Effector memory CD8-positive, alpha-beta T cell (primary cell): Measurements from ENCODE around the gene ACTN4.
A peak's percentile ranks its signal among the peaks of the same experiment; 100 is the strongest.

Source experiments
- ATAC-seq: fragments of 150-1000 bp; cut with Tn5 transposase; replicated peaks from 2 replicates; pipeline ENCODE4 v1.10.0; 2021; ENCODE audit warnings: mild to moderate bottlenecking, moderate library complexity
- DNase-seq, 3 experiments: peaks; one replicate each; pipeline ENCODE4 v3.0.0; 2021
- H3K27ac Mint-ChIP-seq, 2 donors: one replicate each; pipeline ENCODE4 v1.8.0; 2022; ENCODE audit warnings: mild to moderate bottlenecking in 2 of 2, mixed read lengths in 2 of 2, moderate library complexity in 2 of 2
- H3K27me3 Mint-ChIP-seq, 2 donors: one replicate each; pipeline ENCODE4 v1.8.0; 2022; ENCODE audit warnings: mixed read lengths in 2 of 2
- H3K36me3 Mint-ChIP-seq: one replicate; pipeline ENCODE4 v1.8.0; 2022; ENCODE audit warnings: mild to moderate bottlenecking, moderate library complexity, mixed read lengths; ENCODE audit not compliant: insufficient read depth
- H3K4me1 Mint-ChIP-seq, 2 donors: one replicate each; pipeline ENCODE4 v1.8.0; 2022; ENCODE audit warnings: low read depth in 2 of 2, mixed read lengths in 2 of 2
- H3K4me3 Mint-ChIP-seq, 2 donors: one replicate each; pipeline ENCODE4 v1.8.0; 2022; ENCODE audit warnings: mild to moderate bottlenecking in 2 of 2, mixed read lengths in 2 of 2, moderate library complexity in 2 of 2
- H3K9me3 Mint-ChIP-seq, 2 donors: one replicate each; pipeline ENCODE4 v1.8.0; 2022; ENCODE audit warnings: mixed read lengths in 2 of 2

Gene ACTN4

DNA sequence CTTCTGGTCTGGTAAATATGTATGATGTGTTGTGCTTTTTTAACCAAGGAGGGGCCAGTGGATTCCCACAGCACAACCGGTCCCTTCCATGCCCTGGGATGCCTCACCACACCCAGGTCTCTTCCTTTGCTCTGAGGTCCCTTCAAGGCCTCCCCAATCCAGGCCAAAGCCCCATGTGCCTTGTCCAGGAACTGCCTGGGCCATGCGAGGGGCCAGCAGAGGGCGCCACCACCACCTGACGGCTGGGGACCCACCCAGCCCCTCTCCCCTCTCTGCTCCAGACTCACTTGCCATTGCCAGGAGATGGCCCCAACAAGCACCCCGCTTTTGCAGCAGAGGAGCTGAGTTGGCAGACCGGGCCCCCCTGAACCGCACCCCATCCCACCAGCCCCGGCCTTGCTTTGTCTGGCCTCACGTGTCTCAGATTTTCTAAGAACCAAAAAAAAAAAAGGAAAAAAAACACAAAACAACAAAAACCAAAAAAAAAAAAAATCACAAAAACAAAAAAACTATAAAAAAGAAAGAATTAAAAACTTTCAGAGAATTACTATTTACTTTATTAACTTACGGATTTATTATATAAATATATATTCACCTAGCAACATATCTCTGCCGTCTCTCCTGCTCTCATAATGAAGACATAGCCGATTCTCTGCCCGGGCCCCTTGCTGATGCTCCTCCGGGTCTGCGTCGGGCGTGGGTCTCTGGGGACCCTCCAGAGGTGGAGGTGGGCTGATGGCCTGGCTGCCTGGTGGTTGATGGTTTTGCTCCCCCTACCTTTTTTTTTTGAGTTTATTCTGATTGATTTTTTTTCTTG lies 82.4 kb downstream of the ACTN4 start:
- Mint-ChIP-seq H3K4me3 (peak overlapping the region in 1 of 2 donors; percentile 38), H3K36me3 (peaks cover 63% of the 10 kb centered on the region)

GRCh38 chr19:38730470-38730730 lies 83.0 kb downstream of the ACTN4 start:
- peaks cover 63% of the 10 kb centered on the region for H3K36me3 Mint-ChIP-seq
- no peak overlapping the region for H3K4me3 Mint-ChIP-seq
- H3K27me3 Mint-ChIP-seq = no peaks in the 10 kb centered on the region
- peak overlapping the region in 1 of 2 donors; percentile 88 for H3K27ac Mint-ChIP-seq
- H3K4me1 Mint-ChIP-seq = peaks cover 55% of the 10 kb centered on the region in 2 donors
- DNase-seq (no peak), ATAC-seq (no peak)
- H3K9me3 Mint-ChIP-seq = no peaks in the 10 kb centered on the region

More for the DNA sequence above, 82.4 kb downstream of the ACTN4 start:
- H3K27me3 Mint-ChIP-seq = no peaks in the 10 kb centered on the region
- no peaks in the 10 kb centered on the region for H3K9me3 Mint-ChIP-seq
- ATAC-seq (peak; percentile 36), DNase-seq (peak; percentile 66 to 75 (median 68))
- peak overlapping the region in 1 of 2 donors; percentile 88 for H3K27ac Mint-ChIP-seq
- peaks cover 52% of the 10 kb centered on the region in 2 donors for H3K4me1 Mint-ChIP-seq

DNA sequence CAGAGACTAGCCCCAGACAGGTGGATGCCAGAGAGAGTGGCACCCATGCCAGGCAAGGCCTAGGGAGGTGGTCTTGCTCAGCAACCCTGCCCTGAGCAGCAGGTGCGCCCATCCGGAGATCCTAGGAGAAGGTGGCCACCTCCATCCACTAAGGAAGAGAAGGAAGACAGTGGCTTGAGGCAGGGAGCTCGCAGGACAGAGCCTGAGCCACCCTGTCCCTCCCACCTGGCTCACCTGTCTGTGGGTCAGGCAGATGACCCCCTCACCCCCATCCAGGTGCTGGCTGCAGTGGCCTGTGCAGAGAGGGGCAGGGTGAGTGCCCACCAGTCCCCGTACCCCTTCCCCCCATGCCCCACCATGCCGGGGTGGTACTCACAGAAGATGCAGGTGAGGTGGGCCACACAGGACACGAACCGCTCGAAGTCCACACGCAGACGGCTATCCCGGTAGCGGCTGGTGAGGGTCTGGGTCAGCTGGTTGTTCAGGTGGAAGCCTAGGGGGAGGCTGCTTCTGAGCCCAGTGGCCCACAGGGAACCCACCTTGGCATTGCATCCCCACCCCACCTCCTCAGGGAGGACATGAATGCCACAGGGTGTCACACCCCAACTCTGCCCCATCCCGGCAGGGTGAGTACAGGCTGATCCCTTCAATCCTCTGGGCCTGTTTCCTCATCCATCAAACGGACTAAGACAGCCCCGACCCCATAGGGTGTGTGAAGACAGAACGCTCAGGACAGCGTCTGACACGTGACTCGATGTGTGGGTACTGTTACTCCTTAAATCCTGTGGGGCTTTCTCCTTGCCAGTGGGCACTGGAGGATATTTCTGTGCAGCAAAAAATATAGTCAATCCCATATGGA lies 83.5 kb downstream of the ACTN4 start:
- DNase-seq = no peak
- H3K27me3 Mint-ChIP-seq = no peaks in the 10 kb centered on the region
- no peak for ATAC-seq
- H3K36me3 Mint-ChIP-seq = peaks cover 62% of the 10 kb centered on the region
- H3K4me1 Mint-ChIP-seq = peaks cover 54% of the 10 kb centered on the region in 2 donors
- H3K9me3 Mint-ChIP-seq = no peaks in the 10 kb centered on the region
- peak overlapping the region; percentile 35 to 88 for H3K27ac Mint-ChIP-seq
- H3K4me3 Mint-ChIP-seq = no peak overlapping the region

DNA sequence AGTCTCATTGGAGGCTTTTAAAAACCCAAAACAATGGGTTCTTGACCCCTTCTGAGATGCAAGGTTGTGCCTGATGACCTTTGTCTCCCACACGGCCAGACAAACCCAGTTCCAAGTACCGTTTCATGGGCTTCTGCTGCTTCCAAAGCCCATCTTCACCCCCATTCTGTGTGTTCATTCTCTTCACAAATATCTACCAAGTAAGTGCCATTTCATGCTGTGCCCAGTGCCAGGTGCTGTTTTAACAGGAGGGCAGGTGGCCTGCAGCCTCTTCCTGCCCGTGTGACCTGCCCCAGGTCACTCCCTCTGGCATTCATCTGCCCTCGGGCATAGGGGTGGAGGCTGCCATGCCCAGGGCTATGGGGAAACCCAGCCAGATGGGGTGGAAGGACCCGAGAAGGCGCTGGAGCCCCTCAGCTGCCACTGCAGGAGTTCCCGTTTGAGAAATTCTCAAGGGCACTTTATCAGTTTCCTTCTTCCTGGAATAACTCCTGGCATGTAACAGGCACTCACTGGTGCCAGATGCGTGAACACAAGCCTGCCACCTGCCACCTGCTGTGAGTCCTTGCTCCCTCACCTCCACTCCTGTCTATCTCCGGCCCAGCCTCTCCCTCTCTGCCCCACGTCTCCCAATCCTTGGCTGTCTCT lies 84.3 kb downstream of the ACTN4 start:
- Mint-ChIP-seq H3K4me1 (peaks cover 50 to 51% of the 10 kb centered on the region in 2 donors), H3K36me3 (peaks cover 61% of the 10 kb centered on the region), H3K4me3 (no peak overlapping the region), H3K9me3 (no peaks in the 10 kb centered on the region), H3K27me3 (no peaks in the 10 kb centered on the region), H3K27ac (peak overlapping the region; percentile 35 to 95)
- DNase-seq = no peak
- ATAC-seq = no peak

GRCh38 chr19:38733241-38733492 lies 85.7 kb downstream of the ACTN4 start:
- peak overlapping the region; percentile 18 to 83 for H3K4me3 Mint-ChIP-seq
- H3K27me3 Mint-ChIP-seq = no peaks in the 10 kb centered on the region
- peaks cover 49 to 52% of the 10 kb centered on the region in 2 donors for H3K4me1 Mint-ChIP-seq
- peaks cover 50% of the 10 kb centered on the region for H3K36me3 Mint-ChIP-seq
- DNase-seq (no peak), ATAC-seq (no peak)
- H3K9me3 Mint-ChIP-seq = no peaks in the 10 kb centered on the region
- peak overlapping the region; percentile 85 to 95 for H3K27ac Mint-ChIP-seq

DNA sequence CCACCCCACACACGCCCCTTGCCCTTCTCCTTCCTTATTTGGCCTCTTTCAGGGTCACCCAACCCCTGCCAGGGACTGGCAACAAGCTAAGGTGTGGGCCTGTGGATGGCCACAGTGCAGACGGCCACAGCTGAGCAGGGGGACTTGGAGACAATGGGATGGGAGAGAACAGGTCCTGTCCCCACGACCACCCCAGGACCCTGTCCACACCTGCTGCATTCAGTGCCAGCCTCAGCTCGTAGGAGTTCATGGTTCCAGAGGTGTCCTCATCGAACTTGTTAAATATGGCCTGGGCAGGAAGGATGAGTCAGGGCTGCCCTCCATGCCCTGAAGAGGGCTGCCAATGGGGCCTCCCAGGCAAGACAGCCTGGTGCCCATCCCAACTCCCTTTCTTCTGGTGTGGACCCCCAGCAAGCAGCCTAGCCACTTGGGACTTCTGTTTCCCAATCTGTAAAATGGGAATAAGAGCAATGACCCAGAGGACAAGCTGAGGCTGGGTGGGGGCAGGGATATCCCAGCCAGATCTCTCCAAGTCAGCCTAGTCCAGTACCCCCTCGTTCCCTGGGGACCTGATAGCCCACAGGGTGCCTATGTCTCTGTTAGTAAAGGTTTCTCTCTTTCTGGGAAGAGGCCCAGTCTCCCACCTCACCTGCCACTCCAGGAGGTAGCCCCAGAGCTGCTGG lies 86.2 kb downstream of the ACTN4 start:
- H3K27ac Mint-ChIP-seq = peak overlapping the region; percentile 85 to 95
- ATAC-seq = peak; percentile 14
- H3K36me3 Mint-ChIP-seq = peaks cover 46% of the 10 kb centered on the region
- H3K27me3 Mint-ChIP-seq = no peaks in the 10 kb centered on the region
- no peak for DNase-seq
- no peaks in the 10 kb centered on the region for H3K9me3 Mint-ChIP-seq
- H3K4me3 Mint-ChIP-seq = peak overlapping the region; percentile 80 to 83
- H3K4me1 Mint-ChIP-seq = peaks cover 51% of the 10 kb centered on the region in 2 donors

DNA sequence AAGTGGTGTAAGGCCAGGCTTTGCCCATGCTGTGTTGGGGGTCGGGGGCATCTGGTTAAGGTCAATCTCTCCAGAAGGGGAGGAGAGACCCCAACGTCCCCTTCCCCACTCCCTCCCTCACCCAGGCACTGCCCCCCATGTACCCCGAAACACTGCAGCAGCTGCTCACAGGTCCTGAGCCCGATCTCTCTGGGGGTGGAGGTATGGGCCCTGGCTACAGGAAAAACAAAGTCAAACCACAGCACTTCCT lies 86.7 kb downstream of the ACTN4 start:
- H3K27me3 Mint-ChIP-seq = no peaks in the 10 kb centered on the region
- no peaks in the 10 kb centered on the region for H3K9me3 Mint-ChIP-seq
- H3K27ac Mint-ChIP-seq = peak overlapping the region; percentile 85 to 95
- peak overlapping the region; percentile 80 to 83 for H3K4me3 Mint-ChIP-seq
- ATAC-seq = no peak
- H3K36me3 Mint-ChIP-seq = peaks cover 41% of the 10 kb centered on the region
- peaks cover 54 to 56% of the 10 kb centered on the region in 2 donors for H3K4me1 Mint-ChIP-seq
- no peak for DNase-seq

DNA sequence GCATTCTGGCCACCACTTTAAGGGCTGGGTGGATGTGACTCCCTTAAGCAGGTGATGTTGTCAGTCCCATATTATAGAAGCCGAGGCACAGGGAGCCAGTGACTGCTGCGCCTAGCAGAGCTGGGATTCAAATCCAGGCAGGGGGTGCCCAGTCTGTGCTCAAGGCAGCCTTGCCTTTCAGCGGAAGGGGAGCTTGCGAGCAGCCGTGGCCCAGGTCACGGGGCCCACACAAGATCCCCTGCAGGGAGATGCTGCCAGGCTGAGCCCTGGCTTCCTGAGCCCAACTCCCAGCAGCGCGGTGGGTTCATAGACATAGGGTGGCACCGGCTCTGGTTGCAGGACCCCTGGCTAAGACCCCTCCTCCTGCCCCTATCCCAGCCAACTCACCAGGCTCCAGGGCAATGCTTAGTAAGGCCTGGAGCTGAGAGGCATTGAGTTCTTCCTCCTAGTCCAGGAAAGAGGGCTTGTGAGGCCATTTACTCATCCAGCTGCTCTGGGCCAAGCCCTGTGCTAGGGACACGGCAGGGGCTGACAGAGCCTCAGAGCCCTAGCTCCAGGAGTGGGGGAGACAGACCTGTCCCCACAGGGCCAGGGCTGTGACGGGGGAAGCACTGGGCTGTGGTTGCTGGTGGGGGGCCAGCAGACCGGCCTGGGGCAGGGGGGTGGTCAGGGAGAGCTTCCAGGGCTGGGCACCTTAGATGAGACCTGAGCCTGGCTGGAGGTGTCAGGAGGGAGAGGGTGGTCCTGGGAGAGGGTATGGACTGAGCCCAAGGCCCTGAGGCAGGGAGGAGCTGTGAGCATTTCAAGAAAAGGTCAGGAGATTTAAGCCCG lies 87.2 kb downstream of the ACTN4 start:
- peak overlapping the region; percentile 80 to 83 for H3K4me3 Mint-ChIP-seq
- no peaks in the 10 kb centered on the region for H3K27me3 Mint-ChIP-seq
- H3K36me3 Mint-ChIP-seq = peaks cover 38% of the 10 kb centered on the region
- peak; percentile 21 to 42 (median 28) for DNase-seq
- peak overlapping the region; percentile 85 to 95 for H3K27ac Mint-ChIP-seq
- H3K9me3 Mint-ChIP-seq = no peaks in the 10 kb centered on the region
- peaks cover 56 to 57% of the 10 kb centered on the region in 2 donors for H3K4me1 Mint-ChIP-seq
- peak; percentile 52 for ATAC-seq

- H3K4me1 Mint-ChIP-seq = peaks cover 56 to 58% of the 10 kb centered on the region in 2 donors
- DNase-seq (peak; percentile 30 to 59 (median 35)), ATAC-seq (peak; percentile 15)
- H3K4me3 Mint-ChIP-seq = peak overlapping the region; percentile 80 to 83
- H3K36me3 Mint-ChIP-seq = peaks cover 32% of the 10 kb centered on the region
- no peaks in the 10 kb centered on the region for H3K9me3 Mint-ChIP-seq
- no peaks in the 10 kb centered on the region for H3K27me3 Mint-ChIP-seq
- peak overlapping the region; percentile 85 to 95 for H3K27ac Mint-ChIP-seq
These were observed 87.8 kb downstream of the ACTN4 start for GRCh38 chr19:38735257-38735686.

- Mint-ChIP-seq H3K36me3 (peaks cover 27% of the 10 kb centered on the region), H3K4me3 (peak overlapping the region; percentile 72 to 76), H3K27ac (peak overlapping the region; percentile 76 to 95), H3K9me3 (no peaks in the 10 kb centered on the region), H3K4me1 (peaks cover 56 to 58% of the 10 kb centered on the region in 2 donors), H3K27me3 (no peaks in the 10 kb centered on the region)
- ATAC-seq (peak; percentile 66), DNase-seq (peak; percentile 51 to 63 (median 63))
These were observed 88.6 kb downstream of the ACTN4 start for GRCh38 chr19:38736036-38736412.

DNA sequence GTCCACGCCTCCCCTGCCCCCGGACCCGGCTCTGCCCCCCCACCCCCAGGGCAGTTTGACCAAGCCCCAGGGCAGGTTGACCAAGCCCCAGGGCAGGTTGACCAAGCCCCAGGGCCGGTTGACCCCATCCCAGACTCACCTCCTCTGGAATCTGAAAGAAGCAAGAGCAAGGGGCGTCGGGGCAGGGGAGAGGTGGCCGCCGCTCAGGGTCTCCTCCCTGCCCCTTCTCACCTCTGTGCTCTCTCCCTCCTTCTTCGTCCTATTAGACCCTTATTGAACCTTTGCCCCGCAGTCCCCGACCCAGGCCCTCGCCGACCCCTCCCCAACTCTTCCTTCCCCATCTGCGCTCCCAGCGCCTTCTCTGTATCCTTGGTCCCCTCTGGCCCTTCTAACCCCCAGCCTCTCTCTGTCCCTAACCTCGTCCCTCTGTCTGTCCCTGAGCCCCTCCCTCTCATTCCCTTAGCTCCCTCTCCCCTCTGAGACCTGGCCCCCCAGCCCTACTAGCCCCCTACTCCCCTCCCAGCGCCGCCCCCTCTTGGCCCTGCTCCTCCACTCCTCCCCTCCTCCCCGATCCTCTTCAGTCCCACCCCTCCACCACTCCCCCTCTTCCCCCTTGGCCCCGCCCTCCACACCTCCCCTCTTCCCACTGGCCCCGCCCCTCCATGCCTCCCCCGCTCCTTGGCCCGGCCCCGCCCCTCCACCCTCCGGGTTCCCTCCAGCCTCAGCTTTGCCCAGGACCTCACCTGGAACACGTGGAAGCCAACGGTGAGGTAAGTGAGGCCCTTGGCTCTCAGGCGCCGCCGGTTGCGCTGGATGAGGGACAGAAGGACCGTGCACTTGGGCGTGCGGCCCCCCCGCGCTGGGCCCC lies 89.2 kb downstream of the ACTN4 start:
- Mint-ChIP-seq H3K36me3 (peaks cover 27% of the 10 kb centered on the region), H3K27ac (peak overlapping the region; percentile 76 to 95), H3K4me3 (peak overlapping the region; percentile 72 to 76), H3K9me3 (no peaks in the 10 kb centered on the region), H3K27me3 (no peaks in the 10 kb centered on the region), H3K4me1 (peaks cover 56% of the 10 kb centered on the region in 2 donors)
- DNase-seq = no peak
- no peak for ATAC-seq

- ATAC-seq = no peak
These were observed 89.9 kb downstream of the ACTN4 start for GRCh38 chr19:38737281-38737865.

More at GRCh38 chr19:38737281-38737865, 89.9 kb downstream of the ACTN4 start:
- no peak for DNase-seq
- Mint-ChIP-seq H3K4me1 (peaks cover 49% of the 10 kb centered on the region in 2 donors), H3K9me3 (no peaks in the 10 kb centered on the region), H3K27ac (no peak overlapping the region), H3K4me3 (peak overlapping the region; percentile 52 to 72), H3K27me3 (no peaks in the 10 kb centered on the region), H3K36me3 (peaks cover 27% of the 10 kb centered on the region)
